Activated CD4-positive, alpha-beta T cell treated with anti-CD3 and anti-CD28 coated beads, Interleukin-2, amount 10 ng/mL, durations not matched to agents 7 days and 5 days (primary cell): ENCODE data around the gene TMEM184A. TPM values are rescaled to one million over a fixed set of nuclear protein-coding genes. Genes with fewer than 3 reads are reported as not detected.

ENCODE experiments used
- CTCF ChIA-PET: fragments of 350-600 bp; sonication (Branson Sonifier 250); formaldehyde crosslinking; loops from one replicate; lab custom pipeline; 2021; ENCODE audit warnings: antibody characterized with exemption; lab: Charles Lee
- POLR2A ChIA-PET: fragments of 350-600 bp; sonication (Branson Sonifier 250); formaldehyde crosslinking; loops from one replicate; lab custom pipeline; 2021; ENCODE audit warnings: antibody characterized with exemption; lab: Charles Lee
- DNase-seq: peaks from one replicate; pipeline ENCODE4 v3.0.0-alpha.2; 2020
- H3K27ac Mint-ChIP-seq: one replicate; pipeline ENCODE4 v1.8.0; 2021; ENCODE audit warnings: mild to moderate bottlenecking, moderate library complexity, mixed read lengths
- H3K27me3 Mint-ChIP-seq: one replicate; pipeline ENCODE4 v1.8.0; 2021; ENCODE audit warnings: mixed read lengths
- H3K36me3 Mint-ChIP-seq: one replicate; pipeline ENCODE4 v1.8.0; 2021; ENCODE audit warnings: low read depth, mixed read lengths
- H3K4me1 Mint-ChIP-seq: one replicate; pipeline ENCODE4 v1.8.0; 2021; ENCODE audit warnings: mixed read lengths
- H3K4me3 Mint-ChIP-seq: one replicate; pipeline ENCODE4 v1.8.0; 2021; ENCODE audit warnings: mild to moderate bottlenecking, moderate library complexity, mixed read lengths
- H3K9me3 Mint-ChIP-seq: one replicate; pipeline ENCODE4 v1.8.0; 2021; ENCODE audit warnings: mixed read lengths
- total RNA-seq, 2 experiments: library from RNA; stranded (reverse); gene quantifications; one replicate each; pipeline ENCODE4 v1.2.3, GENCODE V29; 2021

The TMEM184A gene
- total RNA-seq, 2 experiments from 2014 or later: not detected

- H3K27ac Mint-ChIP-seq: no peak overlapping the region
- no peaks in the 10 kb centered on the region for H3K9me3 Mint-ChIP-seq
- H3K4me3 Mint-ChIP-seq: no peak overlapping the region
- no peaks in the 10 kb centered on the region for H3K27me3 Mint-ChIP-seq
- H3K4me1 Mint-ChIP-seq: peaks cover 3% of the 10 kb centered on the region
- DNase-seq: no peak
- ChIA-PET POLR2A (no interaction called here), CTCF (no interaction called here)
- no peaks in the 10 kb centered on the region for H3K36me3 Mint-ChIP-seq
These were observed 5.8 kb downstream of the TMEM184A start for GRCh38 chr7:1550005-1550845.

GRCh38 chr7:1549357-1550004, 6.5 kb downstream of the TMEM184A start:
- no peak overlapping the region for H3K27ac Mint-ChIP-seq
- ChIA-PET CTCF (no interaction called here), POLR2A (no interaction called here)
- H3K27me3 Mint-ChIP-seq: no peaks in the 10 kb centered on the region
- no peak overlapping the region for H3K4me3 Mint-ChIP-seq
- H3K36me3 Mint-ChIP-seq: no peaks in the 10 kb centered on the region
- DNase-seq: no peak
- H3K4me1 Mint-ChIP-seq: peaks cover 3% of the 10 kb centered on the region
- H3K9me3 Mint-ChIP-seq: no peaks in the 10 kb centered on the region

- CTCF ChIA-PET: no interaction called here
- no peaks in the 10 kb centered on the region for H3K36me3 Mint-ChIP-seq
- POLR2A ChIA-PET: no interaction called here
- H3K9me3 Mint-ChIP-seq: no peaks in the 10 kb centered on the region
- H3K4me3 Mint-ChIP-seq: no peak overlapping the region
- no peak for DNase-seq
- no peaks in the 10 kb centered on the region for H3K27me3 Mint-ChIP-seq
- peaks cover 3% of the 10 kb centered on the region for H3K4me1 Mint-ChIP-seq
- H3K27ac Mint-ChIP-seq: no peak overlapping the region
These were observed 7.1 kb downstream of the TMEM184A start for GRCh38 chr7:1548944-1549343.

- POLR2A ChIA-PET: no interaction called here
These were observed 7.6 kb downstream of the TMEM184A start for GRCh38 chr7:1548438-1548831.

GRCh38 chr7:1547777-1548437, 8.1 kb downstream of the TMEM184A start:
- DNase-seq: no peak
- POLR2A ChIA-PET: no interaction called here

More at GRCh38 chr7:1548438-1548831, 7.6 kb downstream of the TMEM184A start:
- peak overlapping the region; percentile 3 for H3K4me3 Mint-ChIP-seq
- H3K9me3 Mint-ChIP-seq: no peaks in the 10 kb centered on the region
- H3K27ac Mint-ChIP-seq: no peak overlapping the region
- H3K27me3 Mint-ChIP-seq: no peaks in the 10 kb centered on the region
- CTCF ChIA-PET: interaction anchor here (1.0 kb wide), 1 partner anchor 10 kb away, joined by 3 read pairs; no protein-coding TSS in a partner anchor
- no peak for DNase-seq
- H3K36me3 Mint-ChIP-seq: no peaks in the 10 kb centered on the region
- H3K4me1 Mint-ChIP-seq: peaks cover 3% of the 10 kb centered on the region

GRCh38 chr7:1546909-1547776, 8.9 kb downstream of the TMEM184A start:
- CTCF ChIA-PET: no interaction called here
- H3K4me3 Mint-ChIP-seq: no peak overlapping the region
- DNase-seq: no peak
- no peaks in the 10 kb centered on the region for H3K9me3 Mint-ChIP-seq
- H3K36me3 Mint-ChIP-seq: no peaks in the 10 kb centered on the region
- H3K27ac Mint-ChIP-seq: no peak overlapping the region
- H3K27me3 Mint-ChIP-seq: no peaks in the 10 kb centered on the region
- peaks cover 3% of the 10 kb centered on the region for H3K4me1 Mint-ChIP-seq
- POLR2A ChIA-PET: no interaction called here

More at GRCh38 chr7:1547777-1548437, 8.1 kb downstream of the TMEM184A start:
- peaks cover 3% of the 10 kb centered on the region for H3K4me1 Mint-ChIP-seq
- CTCF ChIA-PET: interaction anchor here (1.0 kb wide), 1 partner anchor 10 kb away, joined by 3 read pairs; no protein-coding TSS in a partner anchor
- H3K9me3 Mint-ChIP-seq: no peaks in the 10 kb centered on the region
- no peak overlapping the region for H3K27ac Mint-ChIP-seq
- no peak overlapping the region for H3K4me3 Mint-ChIP-seq
- no peaks in the 10 kb centered on the region for H3K27me3 Mint-ChIP-seq
- no peaks in the 10 kb centered on the region for H3K36me3 Mint-ChIP-seq

- ChIA-PET CTCF (no interaction called here), POLR2A (no interaction called here)
- H3K9me3 Mint-ChIP-seq: no peaks in the 10 kb centered on the region
- no peaks in the 10 kb centered on the region for H3K36me3 Mint-ChIP-seq
- no peak overlapping the region for H3K27ac Mint-ChIP-seq
- peaks cover 3% of the 10 kb centered on the region for H3K4me1 Mint-ChIP-seq
- H3K4me3 Mint-ChIP-seq: no peak overlapping the region
- no peaks in the 10 kb centered on the region for H3K27me3 Mint-ChIP-seq
- DNase-seq: no peak
These were observed 9.6 kb downstream of the TMEM184A start for GRCh38 chr7:1546274-1546908.

GRCh38 chr7:1545417-1546246, 10.4 kb downstream of the TMEM184A start:
- Mint-ChIP-seq H3K27me3 (no peaks in the 10 kb centered on the region), H3K36me3 (peaks cover 2% of the 10 kb centered on the region), H3K4me3 (no peak overlapping the region), H3K9me3 (no peaks in the 10 kb centered on the region), H3K4me1 (peaks cover 3% of the 10 kb centered on the region), H3K27ac (peak overlapping the region; percentile 41)
- CTCF ChIA-PET: no interaction called here
- POLR2A ChIA-PET: no interaction called here
- no peak for DNase-seq

GRCh38 chr7:1544896-1545416, 11.0 kb downstream of the TMEM184A start:
- Mint-ChIP-seq H3K27me3 (no peaks in the 10 kb centered on the region), H3K36me3 (peaks cover 2% of the 10 kb centered on the region), H3K27ac (no peak overlapping the region), H3K4me1 (peaks cover 3% of the 10 kb centered on the region), H3K9me3 (no peaks in the 10 kb centered on the region), H3K4me3 (no peak overlapping the region)
- no peak for DNase-seq
- CTCF ChIA-PET: no interaction called here
- POLR2A ChIA-PET: no interaction called here

GRCh38 chr7:1544178-1544895, 11.7 kb downstream of the TMEM184A start:
- CTCF ChIA-PET: interaction anchor here (2.9 kb wide), 1 partner anchor 12 kb away, joined by 12 read pairs; the partner anchor contains the start of gene TMEM184A
- Mint-ChIP-seq H3K4me3 (no peak overlapping the region), H3K27me3 (no peaks in the 10 kb centered on the region), H3K27ac (no peak overlapping the region), H3K36me3 (peaks cover 2% of the 10 kb centered on the region), H3K4me1 (peaks cover 3% of the 10 kb centered on the region), H3K9me3 (no peaks in the 10 kb centered on the region)
- POLR2A ChIA-PET: no interaction called here
- DNase-seq: no peak

- ChIA-PET POLR2A (no interaction called here), CTCF (interaction anchor here (2.9 kb wide), 1 partner anchor 13 kb away, joined by 12 read pairs; the partner anchor contains the start of gene TMEM184A)
- no peak for DNase-seq
- peaks cover 2% of the 10 kb centered on the region for H3K36me3 Mint-ChIP-seq
- no peaks in the 10 kb centered on the region for H3K27me3 Mint-ChIP-seq
- no peak overlapping the region for H3K27ac Mint-ChIP-seq
- peaks cover 3% of the 10 kb centered on the region for H3K4me1 Mint-ChIP-seq
- no peak overlapping the region for H3K4me3 Mint-ChIP-seq
- no peaks in the 10 kb centered on the region for H3K9me3 Mint-ChIP-seq
These were observed 12.2 kb downstream of the TMEM184A start for GRCh38 chr7:1543826-1544177.
